Measurements from ENCODE around the gene DPM2.

The DPM2 gene

GRCh38 chr9:127973169-127974000 is 35.7 kb upstream of the DPM2 start:
- no peak for DNase-seq (ENCODE audit: low read depth)

DNA sequence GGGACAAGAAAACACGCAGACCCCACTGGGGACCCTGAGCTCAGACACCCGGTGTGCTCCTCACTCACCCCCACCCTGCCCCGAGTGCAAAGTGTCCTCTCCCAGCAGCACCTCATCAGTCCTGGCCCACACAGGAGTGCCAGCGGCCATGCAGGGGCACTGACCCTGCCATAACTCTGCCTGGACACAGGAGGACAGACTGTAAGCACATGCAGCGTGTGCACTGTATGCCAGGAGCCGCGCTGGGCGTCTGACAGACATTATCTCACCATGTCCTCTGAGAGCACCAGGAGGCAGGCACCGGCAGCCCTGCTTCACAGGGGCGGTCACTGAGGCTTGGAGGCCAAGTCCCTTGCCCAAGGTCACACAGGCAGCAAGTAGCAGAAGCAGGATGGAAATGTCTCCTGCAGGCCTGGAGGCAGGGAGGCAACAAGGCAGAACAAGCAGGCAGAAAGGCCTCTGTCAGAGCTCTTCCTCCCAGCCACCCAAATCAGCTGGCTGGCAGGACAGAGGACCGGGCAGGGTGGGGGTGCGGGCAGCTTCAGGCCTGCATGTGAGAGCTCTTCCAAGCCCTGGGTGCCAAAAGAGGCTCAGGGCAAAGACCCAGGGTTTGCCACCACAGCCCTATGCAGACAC is 34.7 kb upstream of the DPM2 start:
- DNase-seq (ENCODE audit: low read depth), result no peak

DNA sequence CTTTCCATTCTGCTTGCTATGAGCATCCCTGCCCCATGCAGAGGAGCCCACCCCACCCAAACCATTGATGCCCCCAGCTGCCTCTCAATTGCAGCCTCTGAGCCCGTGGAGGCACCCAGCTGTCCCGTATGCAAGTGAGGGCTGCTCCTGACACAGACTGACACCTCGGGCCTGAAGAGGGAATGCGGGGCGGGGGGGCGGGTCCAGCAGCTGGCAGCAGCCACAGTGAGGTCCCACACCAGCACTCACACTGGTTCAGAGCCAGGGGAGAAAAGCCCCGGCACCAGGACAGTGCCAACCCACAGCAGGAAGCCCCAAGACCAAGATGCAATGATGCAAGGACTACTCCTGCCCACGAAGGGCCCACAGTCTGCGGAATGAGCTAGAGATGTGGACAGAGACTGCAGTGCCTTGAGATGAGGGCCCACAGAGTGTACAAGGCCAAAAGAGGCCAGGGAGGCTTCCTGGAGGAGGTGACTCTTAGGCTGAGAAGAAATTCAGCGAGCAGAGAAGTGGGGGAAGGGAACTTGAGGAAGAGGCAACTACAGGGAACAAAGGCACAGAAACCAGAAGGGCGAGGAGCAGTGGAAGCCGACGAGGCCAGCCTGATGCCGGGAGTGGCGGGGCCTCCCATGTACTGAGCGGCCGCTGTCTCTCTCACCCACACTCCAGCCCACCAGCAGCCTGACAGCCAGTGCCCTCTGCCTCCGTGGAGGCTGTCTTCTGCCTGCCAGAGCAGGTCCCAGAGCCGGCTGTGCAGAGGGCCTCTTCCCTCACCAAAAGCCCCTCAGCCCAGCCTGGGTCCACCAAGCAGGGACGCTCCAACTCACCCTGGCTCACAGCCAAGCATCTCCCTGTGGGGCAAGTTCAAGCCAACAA is 33.9 kb upstream of the DPM2 start:
- DNase-seq (ENCODE audit: low read depth), result no peak

DNA sequence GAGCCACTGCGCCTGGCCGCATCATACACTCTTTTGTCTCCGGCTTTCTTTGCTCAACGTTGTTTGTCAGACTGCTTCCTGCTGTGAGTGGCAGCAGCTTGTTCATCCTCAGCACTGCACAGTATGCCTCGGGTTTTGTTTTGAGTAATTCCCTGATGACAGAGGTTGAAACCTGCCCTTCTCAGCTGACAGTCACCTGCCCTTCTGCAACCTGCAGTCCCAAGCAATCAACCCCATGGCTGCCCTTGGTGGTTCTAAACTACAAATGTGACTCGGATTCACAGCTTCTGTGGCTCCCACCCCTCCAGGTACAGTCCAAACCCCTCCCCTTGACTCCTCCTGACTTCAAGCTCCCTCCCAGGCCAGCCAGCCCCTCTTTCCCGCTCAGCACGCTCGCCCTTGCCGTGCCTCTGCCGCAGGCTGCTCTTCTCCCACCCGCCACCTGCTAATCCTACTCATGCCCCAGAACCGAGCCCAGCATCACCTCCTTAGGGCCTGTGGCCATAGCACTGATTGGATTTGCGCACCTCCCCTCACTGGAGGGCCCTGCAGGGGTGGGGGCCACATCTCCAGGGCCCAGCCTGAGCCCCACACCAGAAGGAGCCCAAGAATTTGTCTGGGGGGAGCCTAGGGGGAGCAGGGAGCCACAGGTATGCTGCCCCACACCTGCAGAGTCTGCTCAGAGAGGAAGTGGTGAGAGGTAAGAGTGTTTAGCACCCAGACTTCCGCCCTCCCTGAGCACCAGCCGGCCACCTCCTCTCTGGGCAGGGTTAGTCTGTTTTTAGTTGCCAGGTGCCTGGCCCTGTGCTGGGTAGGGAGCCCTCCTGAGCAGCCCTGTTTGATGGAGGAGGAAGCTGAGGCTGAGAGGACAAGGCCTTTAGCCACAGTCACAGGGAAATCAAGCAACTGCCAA is 33.0 kb upstream of the DPM2 start:
- no peak for DNase-seq (ENCODE audit: low read depth)

GRCh38 chr9:127968700-127969383 is 31.2 kb upstream of the DPM2 start:
- peak; percentile 94 for DNase-seq (ENCODE audit: low read depth)

DNA sequence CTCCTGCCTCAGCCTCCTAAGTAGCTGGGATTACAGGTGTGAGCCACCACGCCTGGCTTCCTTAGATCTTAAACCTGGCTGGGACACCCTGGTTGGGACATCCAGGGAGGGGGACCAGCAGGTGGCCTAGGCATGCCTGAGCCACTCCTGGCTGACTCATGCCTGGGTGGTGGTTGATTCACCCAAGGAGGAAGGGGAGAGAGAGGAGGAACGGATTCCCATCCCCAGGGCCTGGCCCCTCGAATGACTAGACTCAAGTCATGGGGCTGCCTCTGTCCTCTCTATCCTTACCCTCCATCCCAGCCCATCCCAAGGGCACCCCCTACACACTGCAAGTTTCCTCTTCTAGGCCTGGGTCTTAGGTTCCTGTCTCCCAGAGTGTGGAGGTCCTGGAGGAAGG is 30.4 kb upstream of the DPM2 start:
- DNase-seq (ENCODE audit: low read depth), result peak; percentile 63

- no peak for DNase-seq (ENCODE audit: low read depth)
Measured at GRCh38 chr9:127967151-127967809, 29.6 kb upstream of the DPM2 start.

DNA sequence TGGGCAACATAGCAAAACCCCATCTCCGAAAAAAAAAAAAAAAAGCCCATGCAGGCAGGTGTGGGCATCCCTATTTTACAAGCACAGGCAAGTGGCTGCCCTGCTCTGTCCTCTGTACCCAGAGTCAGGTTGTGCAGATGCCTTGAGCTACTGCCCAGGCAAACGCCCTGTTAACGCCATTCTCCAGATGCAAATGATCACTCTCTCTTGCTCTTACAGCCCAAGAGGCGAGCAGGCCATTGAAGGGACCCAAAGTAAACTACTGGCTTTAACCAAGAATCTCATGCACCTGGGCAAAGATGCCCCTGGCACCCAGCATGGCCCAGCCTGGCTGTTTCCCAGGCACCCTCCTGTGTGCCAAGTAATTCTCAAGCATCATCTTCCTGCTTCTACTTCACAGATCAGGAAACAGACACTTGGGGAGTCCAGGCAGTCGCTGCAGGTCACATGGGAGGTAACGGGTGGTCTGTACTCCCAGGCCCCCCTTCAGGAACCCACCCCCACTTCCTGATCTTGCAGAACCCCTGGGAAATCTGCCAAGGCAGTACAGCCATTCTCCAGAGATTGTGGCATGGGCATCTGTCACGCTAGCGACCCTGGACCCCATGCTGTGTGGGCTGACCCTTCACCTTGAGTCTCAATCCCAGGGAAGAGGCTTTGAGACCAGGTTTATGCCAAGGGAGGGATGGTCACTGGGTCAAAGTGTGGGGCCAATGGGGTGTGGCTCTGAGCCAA is 28.9 kb upstream of the DPM2 start:
- no peak for DNase-seq (ENCODE audit: low read depth)

DNA sequence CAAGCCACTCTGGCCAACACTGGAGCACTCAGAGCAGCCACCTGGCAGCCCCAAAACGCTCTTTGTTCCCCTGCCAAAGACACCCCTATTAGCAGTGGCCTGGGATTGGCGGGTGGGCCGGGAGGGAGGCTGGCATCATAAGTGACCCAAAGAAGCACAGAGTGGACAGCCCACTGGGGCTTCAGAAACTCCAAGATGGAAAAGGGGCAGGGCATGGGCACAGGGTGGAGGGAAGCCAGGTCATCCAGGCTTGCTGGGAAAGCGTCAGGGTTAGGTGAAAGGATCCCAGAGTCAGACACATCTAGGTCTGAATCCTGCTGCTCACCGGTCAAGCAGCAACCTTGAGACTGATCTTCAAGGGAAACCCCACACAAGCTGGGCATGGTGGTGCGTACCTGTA is 28.3 kb upstream of the DPM2 start:
- no peak for DNase-seq (ENCODE audit: low read depth)

- DNase-seq (ENCODE audit: low read depth), result no peak
Measured at GRCh38 chr9:127963359-127964064, 25.9 kb upstream of the DPM2 start.

GRCh38 chr9:127963041-127963358 is 25.3 kb upstream of the DPM2 start:
- no peak for DNase-seq (ENCODE audit: low read depth)

DNA sequence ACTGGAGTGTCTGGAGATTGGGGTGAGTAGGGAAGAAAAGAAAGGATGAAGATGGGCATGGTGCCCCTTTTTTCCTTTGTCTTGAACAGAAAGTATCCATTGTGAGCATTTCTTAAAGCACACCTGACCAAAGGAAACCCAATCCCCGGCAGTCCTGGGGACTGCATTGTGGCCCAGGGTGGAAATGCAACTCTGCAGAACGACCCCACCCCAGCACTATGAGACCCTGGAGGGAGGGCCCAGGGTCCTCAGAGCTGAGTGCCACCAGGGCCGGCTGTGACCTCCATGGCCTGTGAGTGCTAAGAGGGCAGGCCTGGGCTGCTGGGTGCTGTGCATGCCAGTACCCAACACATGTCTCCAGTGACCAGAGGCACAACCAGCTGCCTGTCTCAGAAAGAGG is 24.6 kb upstream of the DPM2 start:
- DNase-seq (ENCODE audit: low read depth), result no peak

- DNase-seq (ENCODE audit: low read depth), result no peak
Measured at GRCh38 chr9:127961613-127962155, 24.0 kb upstream of the DPM2 start.

DNA sequence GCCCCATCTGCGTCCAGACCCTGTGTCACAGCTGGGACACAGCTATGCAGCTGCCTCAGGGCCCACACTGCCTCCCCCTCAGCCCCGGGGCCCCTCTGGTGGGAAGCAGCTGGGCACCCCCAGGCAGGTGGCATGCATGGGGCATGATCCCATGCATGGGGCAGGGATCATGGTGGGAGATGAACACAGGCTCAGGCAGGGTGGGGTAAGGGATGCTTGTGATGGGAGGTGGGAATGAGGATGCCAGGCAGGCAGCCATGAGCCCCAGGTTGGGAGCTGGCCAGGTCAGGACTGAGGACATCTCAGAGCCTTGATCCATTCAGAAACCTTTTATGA is 23.5 kb upstream of the DPM2 start:
- no peak for DNase-seq (ENCODE audit: low read depth)

GRCh38 chr9:127960410-127961154 is 22.9 kb upstream of the DPM2 start:
- DNase-seq (ENCODE audit: low read depth), result no peak

DNA sequence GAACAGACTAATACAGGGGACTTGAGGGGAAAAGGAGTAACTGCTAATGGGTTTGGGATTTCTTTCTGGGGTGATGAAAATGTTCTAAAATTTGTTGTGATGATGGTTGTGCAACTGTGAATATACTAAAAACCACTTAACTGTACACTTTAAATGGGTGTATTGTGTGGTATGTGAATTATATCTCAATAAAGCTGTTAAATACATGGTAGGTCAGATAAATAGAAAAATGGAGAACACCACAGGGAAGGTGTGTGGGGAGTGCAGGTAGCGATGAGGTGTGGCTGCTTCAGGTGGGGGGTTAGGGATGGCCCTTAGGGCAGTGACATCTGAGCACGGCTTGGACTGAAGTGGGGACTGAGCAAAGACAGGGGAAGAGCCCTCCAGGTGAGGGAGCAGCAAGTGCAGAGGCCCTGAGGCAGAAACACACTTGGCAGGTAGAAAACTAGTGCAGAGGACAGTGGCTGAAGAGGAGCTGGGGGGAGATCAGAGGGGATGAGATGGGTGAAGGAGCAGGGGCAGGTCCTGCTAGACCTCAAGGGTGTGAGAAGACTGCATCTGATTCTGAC is 22.3 kb upstream of the DPM2 start:
- DNase-seq (ENCODE audit: low read depth), result no peak

DNA sequence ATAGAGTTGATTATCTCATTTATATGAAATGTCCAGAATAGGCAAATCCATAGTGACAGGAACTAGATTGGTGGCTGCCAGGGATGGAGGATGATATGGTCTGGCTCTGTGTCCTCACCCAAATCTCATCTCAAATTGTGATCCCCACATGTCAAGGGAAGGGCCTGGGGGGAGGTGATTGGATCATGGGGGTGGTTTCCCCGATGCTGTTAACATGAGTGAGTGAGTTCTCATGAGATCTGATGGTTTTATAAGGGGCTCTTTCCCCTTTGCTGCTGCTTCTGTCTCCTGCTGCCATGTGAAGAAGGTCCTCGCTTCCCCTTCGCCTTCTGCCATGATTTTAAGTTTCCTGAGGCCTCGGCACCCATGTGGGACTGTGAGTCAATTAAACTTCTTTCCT is 21.7 kb upstream of the DPM2 start:
- DNase-seq (ENCODE audit: low read depth), result no peak

DNA sequence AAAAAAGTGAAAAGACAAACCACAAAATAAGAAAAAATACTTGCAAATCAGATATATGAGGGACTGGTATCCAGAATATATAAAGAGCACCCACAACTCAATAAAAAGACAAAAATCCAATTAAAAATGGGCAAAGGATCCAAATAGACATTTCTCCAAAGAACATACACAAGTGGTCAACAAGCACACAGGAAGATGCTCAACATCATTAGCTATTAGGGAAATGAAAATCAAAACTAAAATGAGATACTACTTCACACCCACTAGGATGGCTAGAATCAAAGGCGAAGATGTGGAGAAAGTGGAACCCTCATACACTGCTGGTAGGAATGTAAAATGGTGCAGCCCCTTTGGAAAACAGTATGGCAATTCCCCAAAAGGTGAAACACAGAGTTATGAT is 21.1 kb upstream of the DPM2 start:
- DNase-seq (ENCODE audit: low read depth), result no peak

Data from EH (cell line).